GM18873 (cell line): ENCODE results near the gene RUNDC1.
A peak's percentile ranks its signal among the peaks of the same experiment; 100 is the strongest.
"Not testable (repeated sequence)": the region's sequence is repeated elsewhere in the genome, so short reads cannot be mapped to it uniquely, and the experiment has no call there.

Experiments
- ATAC-seq: cut with Tn5 transposase; IDR thresholded peaks from one replicate; pipeline ENCODE4 v1.9.1; 2021; ENCODE audit warnings: mild to moderate bottlenecking, moderate library complexity, moderate number of reproducible peaks; ENCODE audit not compliant: unreplicated experiment, low FRiP score

Gene RUNDC1

GRCh38 chr17:42980274-42980765 lies at the start of gene RUNDC1:
Gene RUNDC1, plus strand, starts transcription at chr17:42980565. Its CDS starts 12 bp downstream, at chr17:42980577.
- peak; percentile 38 for ATAC-seq

- no peak for ATAC-seq
Measured at GRCh38 chr17:42937712-42938596, 42.4 kb upstream of the RUNDC1 start.

- ATAC-seq = no peak
Measured at GRCh38 chr17:42944211-42944610, 36.2 kb upstream of the RUNDC1 start.

GRCh38 chr17:42946812-42947211 lies 33.6 kb upstream of the RUNDC1 start:
- ATAC-seq = no peak

GRCh38 chr17:42950044-42950783 lies 30.2 kb upstream of the RUNDC1 start:
- ATAC-seq = no peak

- ATAC-seq = no peak
Measured at GRCh38 chr17:42953669-42954068, 26.7 kb upstream of the RUNDC1 start.

GRCh38 chr17:42964161-42964932 lies 16.0 kb upstream of the RUNDC1 start, which contains the start of gene AARSD1:
Gene AARSD1, minus strand, starts transcription at chr17:42964454. Its CDS starts 14 bp downstream, at chr17:42964440.
- ATAC-seq = no peak

GRCh38 chr17:42967925-42968324 lies 12.4 kb upstream of the RUNDC1 start:
- ATAC-seq = no peak

- ATAC-seq = no peak
Measured at GRCh38 chr17:42969001-42969581, 11.3 kb upstream of the RUNDC1 start.

GRCh38 chr17:42971589-42971988 lies 8.8 kb upstream of the RUNDC1 start:
- no peak for ATAC-seq

- not testable (repeated sequence) for ATAC-seq
Measured at GRCh38 chr17:42973323-42973722, 7.0 kb upstream of the RUNDC1 start.

GRCh38 chr17:42975265-42975664 lies 5.1 kb upstream of the RUNDC1 start:
- no peak for ATAC-seq

- ATAC-seq = not testable (repeated sequence)
Measured at GRCh38 chr17:42975701-42976100, 4.7 kb upstream of the RUNDC1 start.

GRCh38 chr17:42979511-42980273 lies 673 bp upstream of the RUNDC1 start, which contains the start of gene PTGES3L:
Gene PTGES3L, minus strand, starts transcription at chr17:42980080. Its CDS starts 27 bp downstream, at chr17:42980053.
- peak; percentile 21 for ATAC-seq

- ATAC-seq = peak; percentile 42
Measured at GRCh38 chr17:42980766-42981397, 517 bp downstream of the RUNDC1 start.

- ATAC-seq = no peak
Measured at GRCh38 chr17:42982266-42982665, 1.9 kb downstream of the RUNDC1 start.

GRCh38 chr17:42985225-42985624 lies 4.9 kb downstream of the RUNDC1 start:
- ATAC-seq = no peak

- no peak for ATAC-seq
Measured at GRCh38 chr17:42989141-42989540, 8.8 kb downstream of the RUNDC1 start.
